GM23248 (cell line): ENCODE measurements around the gene FADS3. TPM values are rescaled to one million over a fixed set of nuclear protein-coding genes. Genes with fewer than 3 reads are reported as not detected.
A peak's percentile ranks its signal among the peaks of the same experiment; 100 is the strongest.

Source experiments
- DNase-seq: peaks from one replicate; pipeline ENCODE4 v3.0.0-alpha.2; 2015
- H2AFZ ChIP-seq: fragments of 200-600 bp; sonication (generic); 2 replicates; pipeline ENCODE4 v1.6.1; 2016; ENCODE audit warnings: antibody characterized with exemption
- H3F3A ChIP-seq: fragments of 200-600 bp; sonication (generic); 2 replicates; pipeline ENCODE4 v1.6.1; 2016; ENCODE audit warnings: mild to moderate bottlenecking, antibody characterized with exemption, mixed run types; ENCODE audit not compliant: insufficient read depth
- H3K27ac ChIP-seq: fragments of 200-600 bp; sonication (generic); 2 replicates; pipeline ENCODE4 v1.5.1; 2016; ENCODE audit warnings: mild to moderate bottlenecking
- H3K27me3 ChIP-seq: fragments of 200-600 bp; sonication (generic); replicated peaks from 2 replicates; pipeline ENCODE4 v1.6.1; 2016; ENCODE audit warnings: mild to moderate bottlenecking; ENCODE audit not compliant: insufficient read depth
- H3K36me3 ChIP-seq: fragments of 200-600 bp; sonication (generic); 2 replicates; pipeline ENCODE4 v1.6.1; 2016; ENCODE audit warnings: low read depth, mild to moderate bottlenecking
- H3K4me1 ChIP-seq: fragments of 200-600 bp; sonication (generic); 2 replicates; pipeline ENCODE4 v1.6.1; 2016; ENCODE audit warnings: mild to moderate bottlenecking; ENCODE audit not compliant: insufficient read depth
- H3K4me2 ChIP-seq: fragments of 200-600 bp; sonication (generic); one replicate; pipeline ENCODE4 v1.6.1; 2016; ENCODE audit warnings: mild to moderate bottlenecking; ENCODE audit not compliant: unreplicated experiment
- H3K4me3 ChIP-seq: fragments of 200-600 bp; sonication (generic); 2 replicates; pipeline ENCODE4 v1.5.1; 2016; ENCODE audit warnings: mild to moderate bottlenecking
- H3K79me2 ChIP-seq: fragments of 200-600 bp; sonication (generic); 2 replicates; pipeline ENCODE4 v1.6.1; 2016; ENCODE audit warnings: mild to moderate bottlenecking; ENCODE audit not compliant: insufficient read depth
- H3K9ac ChIP-seq: fragments of 200-600 bp; sonication (generic); 2 replicates; pipeline ENCODE4 v1.6.1; 2016; ENCODE audit warnings: mild to moderate bottlenecking
- H3K9me2 ChIP-seq: fragments of 200-600 bp; sonication (generic); 2 replicates; pipeline ENCODE4 v1.6.1; 2016; ENCODE audit warnings: mixed run types, mild to moderate bottlenecking, moderate library complexity; ENCODE audit not compliant: insufficient read depth
- H3K9me3 ChIP-seq: fragments of 200-600 bp; sonication (generic); one replicate; pipeline ENCODE4 v1.6.1; 2017; ENCODE audit warnings: low read depth
- H4K20me1 ChIP-seq: fragments of 200-600 bp; sonication (generic); 2 replicates; pipeline ENCODE4 v1.6.0; 2016; ENCODE audit not compliant: insufficient read depth
- EZH2 ChIP-seq: fragments of 200-600 bp; sonication (generic); IDR thresholded peaks from 2 replicates; pipeline ENCODE4 v1.6.1; 2018; ENCODE audit warnings: antibody characterized with exemption, mild to moderate bottlenecking; ENCODE audit not compliant: insufficient read depth, poor library complexity, severe bottlenecking
- EZH2phosphoT487 ChIP-seq: fragments of 200-600 bp; sonication (generic); IDR thresholded peaks from 2 replicates; pipeline ENCODE4 v1.6.1; 2018; ENCODE audit warnings: antibody characterized with exemption, moderate library complexity, mild to moderate bottlenecking, low read depth; ENCODE audit not compliant: insufficient read depth
- WGBS, 2 experiments: methylation state at CpG; one replicate each; pipeline ENCODE4 v1.1.6; 2015 to 2017; ENCODE audit warnings: low lambda C conversion rate in 2 of 2, low coverage in 1 of 2; ENCODE audit errors: missing lambda C conversion rate in 2 of 2; 5-methylcytosine and 5-hydroxymethylcytosine counted together
- in situ Hi-C: fragments of 300-500 bp; cut with MboI; formaldehyde crosslinking; loops from 2 replicates; pipeline ENCODE4 v1.15.0; 2020
- polyA plus RNA-seq: library from polyadenylated mRNA; unstranded; fragments of >200 nt; fragmentation: Nextera tagmentation; extraction: Ambion mirVana; gene quantifications from 2 replicates; pipeline ENCODE4 v1.2.1, GENCODE V29; 2016
- total RNA-seq: library from RNA; depleted of rRNA; stranded (reverse); fragments of >200 nt; shearing (Covaris generic); gene quantifications from 2 replicates; pipeline ENCODE4 v1.2.3, GENCODE V29; 2014

FADS3 gene
- total and polyA plus RNA-seq, 2 experiments from 2014 or later: 135 to 203 TPM

GRCh38 chr11:61900251-61900650, 8.9 kb upstream of the FADS3 start:
- in situ Hi-C loops: no loop called here
- Histone ChIP-seq H4K20me1 (no peaks in the 10 kb centered on the region), H2AFZ (no peak overlapping the region), H3K9me3 (no peaks in the 10 kb centered on the region), H3K27ac (no peak overlapping the region), H3K4me2 (no peak overlapping the region), H3K4me1 (no peaks in the 10 kb centered on the region), H3K79me2 (no peaks in the 10 kb centered on the region), H3K4me3 (no peak overlapping the region), H3F3A (no peaks in the 10 kb centered on the region), H3K36me3 (no peaks in the 10 kb centered on the region), H3K9ac (no peak overlapping the region), H3K9me2 (no peaks in the 10 kb centered on the region), H3K27me3 (no peaks in the 10 kb centered on the region)
- 83 to 84% methylated on average over 6 to 17 of the region's 17 CpGs for WGBS, 2 experiments
- TF ChIP-seq EZH2 (no peak), EZH2phosphoT487 (no peak)
- DNase-seq: no peak

- TF ChIP-seq EZH2phosphoT487 (no peak), EZH2 (no peak)
- Histone ChIP-seq H3K27ac (no peak overlapping the region), H3K27me3 (no peaks in the 10 kb centered on the region), H3K9me2 (no peaks in the 10 kb centered on the region), H4K20me1 (no peaks in the 10 kb centered on the region), H3K9ac (no peak overlapping the region), H3K4me3 (no peak overlapping the region), H2AFZ (peak overlapping the region; percentile 39; the same call in 1 of the 2 replicates), H3K9me3 (no peaks in the 10 kb centered on the region), H3K4me2 (no peak overlapping the region), H3K79me2 (no peaks in the 10 kb centered on the region), H3F3A (peaks cover 5% of the 10 kb centered on the region; the same call in 1 of the 2 replicates), H3K4me1 (no peaks in the 10 kb centered on the region), H3K36me3 (no peaks in the 10 kb centered on the region)
- peak; percentile 71 for DNase-seq
- in situ Hi-C loops: loop anchor here (10.0 kb wide), 1 partner anchor 186 kb away; no protein-coding TSS in a partner anchor
- WGBS, 2 experiments: 29 to 33% methylated on average over 27 of the region's 27 CpGs
Measured at GRCh38 chr11:61899146-61899841, 7.9 kb upstream of the FADS3 start.

GRCh38 chr11:61898247-61898582, 6.9 kb upstream of the FADS3 start:
- Histone ChIP-seq H3K4me1 (no peaks in the 10 kb centered on the region), H3K27me3 (no peaks in the 10 kb centered on the region), H3K36me3 (no peaks in the 10 kb centered on the region), H3F3A (peaks cover 12% of the 10 kb centered on the region; the same call in 1 of the 2 replicates), H3K27ac (no peak overlapping the region), H3K4me2 (no peak overlapping the region), H3K9me3 (no peaks in the 10 kb centered on the region), H3K9me2 (no peaks in the 10 kb centered on the region), H4K20me1 (no peaks in the 10 kb centered on the region), H3K79me2 (no peaks in the 10 kb centered on the region), H3K4me3 (no peak overlapping the region), H2AFZ (no peak overlapping the region), H3K9ac (no peak overlapping the region)
- WGBS, 2 experiments: 80 to 83% methylated on average over 9 of the region's 9 CpGs
- in situ Hi-C loops: loop anchor here (10.0 kb wide), 1 partner anchor 187 kb away; no protein-coding TSS in a partner anchor
- TF ChIP-seq EZH2 (no peak), EZH2phosphoT487 (no peak)
- no peak for DNase-seq

GRCh38 chr11:61897387-61898246, 6.3 kb upstream of the FADS3 start:
- TF ChIP-seq EZH2phosphoT487: no peak
- TF ChIP-seq EZH2: no peak
- Histone ChIP-seq H3K4me1 (no peaks in the 10 kb centered on the region), H3K79me2 (no peaks in the 10 kb centered on the region), H2AFZ (no peak overlapping the region), H3F3A (peaks cover 18% of the 10 kb centered on the region), H3K27ac (no peak overlapping the region), H3K4me2 (no peak overlapping the region), H3K27me3 (no peaks in the 10 kb centered on the region), H3K9me3 (no peaks in the 10 kb centered on the region), H3K36me3 (no peaks in the 10 kb centered on the region), H3K9ac (no peak overlapping the region), H3K9me2 (no peaks in the 10 kb centered on the region), H4K20me1 (no peaks in the 10 kb centered on the region), H3K4me3 (no peak overlapping the region)
- in situ Hi-C loops: loop anchor here (10.0 kb wide), 1 partner anchor 187 kb away; no protein-coding TSS in a partner anchor
- DNase-seq: peak; percentile 70
- 63 to 66% methylated on average over 16 to 17 of the region's 17 CpGs for WGBS, 2 experiments
